Tibial nerve (tissue), 3 donors: ENCODE data around the gene GUK1.

ENCODE experiments used
- POLR2A ChIP-seq, 2 donors: fragments of 450-650 bp; IDR thresholded peaks; one replicate each; pipeline ENCODE4 v1.6.1; 2017; ENCODE audit warnings: antibody characterized with exemption in 2 of 2, mild to moderate bottlenecking in 2 of 2, moderate library complexity in 2 of 2
- TF ChIP-seq, protein P1 (sequence below), 5 experiments: fragments of 200-600 bp in 3 of 5; fragments of 450-650 bp in 2 of 5; sonication (generic) in 3 of 5; IDR thresholded peaks; one replicate each; pipeline ENCODE4 v1.5.1; 2016 to 2019; ENCODE audit warnings: antibody characterized with exemption in 5 of 5, mild to moderate bottlenecking in 3 of 5, moderate library complexity in 2 of 5

DNA sequence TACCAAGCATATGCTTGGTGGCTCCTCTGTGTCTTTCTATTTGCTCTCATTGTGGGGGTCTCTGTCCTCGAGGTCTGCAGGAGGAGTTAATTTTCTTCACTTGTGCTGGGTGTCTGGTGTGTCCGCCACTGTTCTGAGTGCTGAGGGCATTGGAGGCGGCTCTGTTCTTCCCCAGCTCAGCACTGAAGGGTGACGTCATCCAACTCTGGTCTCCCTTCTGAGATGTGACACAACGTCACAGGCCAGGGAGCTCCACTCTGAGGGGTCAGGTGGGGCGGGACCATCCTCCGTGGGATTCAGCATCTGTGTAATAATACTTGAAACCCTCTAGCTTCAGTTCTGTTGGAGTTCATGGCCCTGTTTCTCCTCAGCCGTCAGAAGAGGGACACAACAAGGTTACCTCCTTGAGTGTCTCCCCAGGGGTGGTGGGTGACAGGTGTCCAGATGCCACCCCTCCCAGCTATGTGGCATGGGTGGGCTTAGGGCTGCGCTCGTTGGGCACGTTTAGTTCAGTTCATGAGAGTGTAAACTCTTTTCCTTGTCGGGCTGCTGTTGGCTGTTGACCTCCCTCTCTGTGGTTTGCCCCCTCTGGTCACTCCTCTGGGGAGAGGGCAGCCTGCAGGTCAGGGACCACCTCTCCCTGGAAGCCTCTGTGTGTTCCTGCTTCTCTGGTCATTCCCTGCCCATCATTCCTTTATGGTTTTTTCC, 28.6 kb downstream of the GUK1 start:
- TF ChIP-seq, protein P1, sequence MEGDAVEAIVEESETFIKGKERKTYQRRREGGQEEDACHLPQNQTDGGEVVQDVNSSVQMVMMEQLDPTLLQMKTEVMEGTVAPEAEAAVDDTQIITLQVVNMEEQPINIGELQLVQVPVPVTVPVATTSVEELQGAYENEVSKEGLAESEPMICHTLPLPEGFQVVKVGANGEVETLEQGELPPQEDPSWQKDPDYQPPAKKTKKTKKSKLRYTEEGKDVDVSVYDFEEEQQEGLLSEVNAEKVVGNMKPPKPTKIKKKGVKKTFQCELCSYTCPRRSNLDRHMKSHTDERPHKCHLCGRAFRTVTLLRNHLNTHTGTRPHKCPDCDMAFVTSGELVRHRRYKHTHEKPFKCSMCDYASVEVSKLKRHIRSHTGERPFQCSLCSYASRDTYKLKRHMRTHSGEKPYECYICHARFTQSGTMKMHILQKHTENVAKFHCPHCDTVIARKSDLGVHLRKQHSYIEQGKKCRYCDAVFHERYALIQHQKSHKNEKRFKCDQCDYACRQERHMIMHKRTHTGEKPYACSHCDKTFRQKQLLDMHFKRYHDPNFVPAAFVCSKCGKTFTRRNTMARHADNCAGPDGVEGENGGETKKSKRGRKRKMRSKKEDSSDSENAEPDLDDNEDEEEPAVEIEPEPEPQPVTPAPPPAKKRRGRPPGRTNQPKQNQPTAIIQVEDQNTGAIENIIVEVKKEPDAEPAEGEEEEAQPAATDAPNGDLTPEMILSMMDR (IDR thresholded peaks at IDR 0.05) = no peak
- TF ChIP-seq POLR2A (IDR thresholded peaks at IDR 0.05) = no peak
